ENCODE data around the gene MDH2.
A peak's percentile ranks its signal among the peaks of the same experiment; 100 is the strongest.
"Not testable (repeated sequence)": the region's sequence is repeated elsewhere in the genome, so short reads cannot be mapped to it uniquely, and the experiment has no call there.

The MDH2 gene

GRCh38 chr7:76048668-76048988 lies 722 bp downstream of the MDH2 start:
- DNase-seq (ENCODE audit: low spot score) = peak; percentile 33

- no peak for DNase-seq (ENCODE audit: low spot score)
Measured at GRCh38 chr7:76049295-76049694, 1.4 kb downstream of the MDH2 start.

GRCh38 chr7:76050545-76050944 lies 2.6 kb downstream of the MDH2 start:
- no peak for DNase-seq (ENCODE audit: low spot score)

- DNase-seq (ENCODE audit: low spot score) = no peak
Measured at GRCh38 chr7:76051840-76052239, 3.9 kb downstream of the MDH2 start.

GRCh38 chr7:76052681-76053080 lies 4.8 kb downstream of the MDH2 start:
- DNase-seq (ENCODE audit: low spot score) = not testable (repeated sequence)

GRCh38 chr7:76053461-76053860 lies 5.6 kb downstream of the MDH2 start:
- no peak for DNase-seq (ENCODE audit: low spot score)

GRCh38 chr7:76054123-76055120 lies 6.5 kb downstream of the MDH2 start:
- no peak for DNase-seq (ENCODE audit: low spot score)

GRCh38 chr7:76056241-76056640 lies 8.3 kb downstream of the MDH2 start:
- no peak for DNase-seq (ENCODE audit: low spot score)

- no peak for DNase-seq (ENCODE audit: low spot score)
Measured at GRCh38 chr7:76057103-76057812, 9.4 kb downstream of the MDH2 start.

- DNase-seq (ENCODE audit: low spot score) = no peak
Measured at GRCh38 chr7:76057813-76058145, 9.9 kb downstream of the MDH2 start.

- not testable (repeated sequence) for DNase-seq (ENCODE audit: low spot score)
Measured at GRCh38 chr7:76058745-76059144, 10.8 kb downstream of the MDH2 start.

GRCh38 chr7:76060842-76061241 lies 12.9 kb downstream of the MDH2 start:
- no peak for DNase-seq (ENCODE audit: low spot score)

GRCh38 chr7:76062254-76062653 lies 14.3 kb downstream of the MDH2 start:
- DNase-seq (ENCODE audit: low spot score) = no peak

GRCh38 chr7:76063114-76063513 lies 15.2 kb downstream of the MDH2 start:
- DNase-seq (ENCODE audit: low spot score) = no peak

- DNase-seq (ENCODE audit: low spot score) = peak; percentile 61
Measured at GRCh38 chr7:76063525-76063924, 15.6 kb downstream of the MDH2 start.

GRCh38 chr7:76064208-76064970 lies 16.5 kb downstream of the MDH2 start:
- DNase-seq (ENCODE audit: low spot score) = no peak

GRCh38 chr7:76065016-76065612 lies 17.2 kb downstream of the MDH2 start:
- no peak for DNase-seq (ENCODE audit: low spot score)

GRCh38 chr7:76066716-76067503 lies 19.0 kb downstream of the MDH2 start:
- DNase-seq (ENCODE audit: low spot score) = no peak

- peak; percentile 66 for DNase-seq (ENCODE audit: low spot score)
Measured at GRCh38 chr7:76069238-76069638, 21.3 kb downstream of the MDH2 start.

- DNase-seq (ENCODE audit: low spot score) = no peak
Measured at GRCh38 chr7:76071316-76072242, 23.7 kb downstream of the MDH2 start.
